ENCODE measurements around the gene SNED1.

GRCh38 chr2:240953426-240954410 is 44.7 kb upstream of the SNED1 start:
- TF ChIP-seq SIN3A (IDR thresholded peaks at IDR 0.05; ENCODE audit: borderline replicate concordance, insufficient read depth, low read length) (no peak), TAF1 (IDR thresholded peaks at IDR 0.05; ENCODE audit: borderline replicate concordance, insufficient read depth, low read length) (no peak), POLR2AphosphoS5 (IDR thresholded peaks at IDR 0.05; ENCODE audit: low read depth, low read length) (no peak), REST (IDR thresholded peaks at IDR 0.05; ENCODE audit: insufficient read depth in 1 of 2, low read depth in 2 of 2, low read length in 2 of 2) (no peak)
